ENCODE data around the gene COPS8. TPM values are rescaled to one million over a fixed set of nuclear protein-coding genes. Genes with fewer than 3 reads are reported as not detected.

COPS8 gene
- total and polyA plus RNA-seq, 2 of the 8 experiments (the other 6 are each of a cell fraction or from before 2014, with no cell fraction given): 59.3 to 67.5 TPM

DNA sequence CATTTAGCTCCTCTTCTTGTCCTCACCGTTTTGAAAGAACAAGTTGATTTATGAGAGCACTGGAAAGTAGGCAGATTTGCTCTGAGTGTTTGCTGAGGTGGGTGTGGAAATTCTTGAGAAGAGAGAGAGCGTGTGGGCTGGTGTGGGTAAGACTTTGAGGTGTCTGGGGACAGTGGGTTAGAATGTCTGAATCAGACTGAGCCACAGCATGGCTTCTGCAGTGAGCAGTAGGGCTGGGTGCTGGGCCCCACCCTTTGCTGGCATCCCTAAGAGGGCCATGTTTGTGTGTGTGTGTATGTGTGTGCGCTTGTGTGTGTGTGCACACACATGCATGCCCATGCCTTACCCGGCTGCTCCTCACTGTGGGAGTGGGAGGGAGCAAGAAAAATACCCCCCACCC lies 63.7 kb downstream of the COPS8 start:
- no peaks in the 10 kb centered on the region for H3K27me3 ChIP-seq (replicated peaks in 1 of 4; ENCODE audit: control insufficient read depth in 3 of 4, extremely low read depth in 1 of 4, insufficient read depth in 3 of 4, low read length in 3 of 4)
- no peak overlapping the region for H3K14ac ChIP-seq (ENCODE audit: insufficient read length)
- no peak overlapping the region for H3K56ac ChIP-seq (replicated peaks; ENCODE audit: insufficient read length, low read depth, low read length)
- peaks cover 15 to 24% of the 10 kb centered on the region in 2 experiments for H3K9me3 ChIP-seq (ENCODE audit: insufficient read depth in 2 of 2, low read depth in 1 of 2, low read length in 1 of 2)
- H4K5ac ChIP-seq (ENCODE audit: insufficient read length, low read depth, low read length): no peak overlapping the region
- 87% methylated on average over 4 of the region's 4 CpGs; no CpG with 5 or more reads in 1 of the 2 experiments for WGBS, 2 experiments (ENCODE audit: extremely low coverage in 1 of 2, insufficient coverage in 1 of 2, insufficient read length in 1 of 2, insufficient replicate concordance in 2 of 2, low coverage in 1 of 2, low lambda C conversion rate in 2 of 2, missing lambda C conversion rate in 1 of 2)
- H4K8ac ChIP-seq (ENCODE audit: extremely low read depth, insufficient read depth, low read length): no peak overlapping the region
- H3K23ac ChIP-seq (ENCODE audit: insufficient read length): no peak overlapping the region
- H2BK20ac ChIP-seq (ENCODE audit: low read length): no peak overlapping the region
- no peaks in the 10 kb centered on the region for H3K23me2 ChIP-seq (ENCODE audit: low read depth, low read length)
- no peak overlapping the region for H2AK5ac ChIP-seq (ENCODE audit: low read depth, low read length)
- H2BK5ac ChIP-seq (ENCODE audit: low read depth, low read length): no peak overlapping the region
- H2BK12ac ChIP-seq (ENCODE audit: low read depth, low read length): no peak overlapping the region
- H3K4me1 ChIP-seq (replicated peaks in 1 of 4; ENCODE audit: control insufficient read depth in 3 of 4, insufficient read depth in 4 of 4, low read length in 3 of 4): no peaks in the 10 kb centered on the region
- no peak overlapping the region for H4K91ac ChIP-seq (replicated peaks; ENCODE audit: insufficient read length, low read length)
- H3K4me2 ChIP-seq (ENCODE audit: insufficient read depth in 1 of 2, low read depth in 2 of 2, low read length in 2 of 2): no peak overlapping the region
- H4K20me1 ChIP-seq (replicated peaks in 1 of 2; ENCODE audit: control insufficient read depth in 1 of 2, insufficient read depth in 2 of 2, low read length in 2 of 2): no peaks in the 10 kb centered on the region
- H3K79me1 ChIP-seq (ENCODE audit: low read depth, low read length): no peaks in the 10 kb centered on the region
- no peak overlapping the region for H3K4ac ChIP-seq (replicated peaks; ENCODE audit: insufficient read length, low read depth, low read length)
- no peak overlapping the region for H3K9ac ChIP-seq (replicated peaks in 1 of 4; ENCODE audit: extremely low read depth in 1 of 4, low read depth in 3 of 4, low read length in 3 of 4)
- CTCF ChIA-PET (ENCODE audit: partially characterized antibody): interaction anchor here (1.1 to 2.2 kb wide), 4 partner anchors 16 to 322 kb away, joined by 3 to 8 read pairs (median 6); no protein-coding TSS in a partner anchor
- no peak for TF ChIP-seq SP1 (IDR thresholded peaks at IDR 0.05; ENCODE audit: low read depth, low read length)
- H2AFZ ChIP-seq (ENCODE audit: low read length): no peak overlapping the region
- no peak overlapping the region for H2BK120ac ChIP-seq (replicated peaks; ENCODE audit: low read depth, low read length)
- H3K18ac ChIP-seq (ENCODE audit: extremely low read depth, low read length): no peak overlapping the region
- H3K27ac ChIP-seq (ENCODE audit: low read depth, low read length): no peak overlapping the region
- H3K36me3 ChIP-seq (ENCODE audit: control insufficient read depth in 2 of 4, insufficient read depth in 4 of 4, low read length in 3 of 4): no peaks in the 10 kb centered on the region
- no peak for DNase-seq (ENCODE audit: low read depth in 1 of 2, low spot score in 2 of 2)
- FAIRE-seq: no peak
- H3K79me2 ChIP-seq (ENCODE audit: control insufficient read depth in 1 of 2, insufficient read depth in 2 of 2, low read length in 2 of 2): no peaks in the 10 kb centered on the region
- POLR2A ChIA-PET (ENCODE audit: partially characterized antibody): no interaction called here
- no peak overlapping the region for H2BK15ac ChIP-seq (ENCODE audit: low read length)
- H3K4me3 ChIP-seq (ENCODE audit: extremely low read depth in 1 of 4, insufficient read depth in 2 of 4, low read depth in 3 of 4, low read length in 4 of 4): no peak overlapping the region

All from H1 (cell line).